Measurements from ENCODE around the gene ANGPT4. TPM values are rescaled to one million over a fixed set of nuclear protein-coding genes. Genes with fewer than 3 reads are reported as not detected.

Gene ANGPT4
- total and polyA plus RNA-seq, 2 of the 8 experiments (the other 6 are each of a cell fraction or from before 2014, with no cell fraction given) = 0.07 to 0.33 TPM

DNA sequence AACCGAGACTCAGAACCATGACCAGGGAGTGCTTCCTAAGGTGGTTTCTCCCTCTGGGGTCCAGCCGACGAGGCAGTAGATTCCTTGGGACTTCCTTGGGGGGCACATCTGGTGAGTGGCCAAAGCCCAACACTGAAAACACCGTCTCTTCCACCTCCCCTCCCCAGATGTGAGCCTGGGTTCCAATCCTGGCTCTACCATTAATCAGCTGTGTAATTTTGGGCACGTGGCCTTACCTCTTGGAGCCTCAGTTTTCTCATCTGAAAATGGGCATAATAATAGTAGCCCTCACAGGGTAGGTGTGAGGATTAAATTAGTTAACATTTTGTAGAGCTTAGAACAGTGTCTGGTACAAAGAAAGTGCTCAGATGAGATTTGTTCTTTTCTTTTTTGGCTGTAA, 77.1 kb downstream of the ANGPT4 start:
- Histone ChIP-seq H3K4me1 (replicated peaks in 1 of 4; ENCODE audit: control insufficient read depth in 3 of 4, insufficient read depth in 4 of 4, low read length in 3 of 4) (peaks cover 3 to 16% (median 8%) of the 10 kb centered on the region in 4 experiments), H2BK5ac (ENCODE audit: low read depth, low read length) (no peak overlapping the region), H3K56ac (replicated peaks; ENCODE audit: insufficient read length, low read depth, low read length) (no peak overlapping the region), H4K5ac (ENCODE audit: insufficient read length, low read depth, low read length) (no peak overlapping the region), H3K14ac (ENCODE audit: insufficient read length) (no peak overlapping the region), H4K8ac (ENCODE audit: extremely low read depth, insufficient read depth, low read length) (no peak overlapping the region), H3K27me3 (replicated peaks in 1 of 4; ENCODE audit: control insufficient read depth in 3 of 4, extremely low read depth in 1 of 4, insufficient read depth in 3 of 4, low read length in 3 of 4) (peaks cover 0 to 37% (median 31%) of the 10 kb centered on the region in 4 experiments; a peak in 6 of 7 replicates), H4K20me1 (replicated peaks in 1 of 2; ENCODE audit: control insufficient read depth in 1 of 2, insufficient read depth in 2 of 2, low read length in 2 of 2) (peaks cover 2 to 7% of the 10 kb centered on the region in 2 experiments), H2AK5ac (ENCODE audit: low read depth, low read length) (no peak overlapping the region), H3K4ac (replicated peaks; ENCODE audit: insufficient read length, low read depth, low read length) (no peak overlapping the region), H2BK12ac (ENCODE audit: low read depth, low read length) (no peak overlapping the region), H3K79me2 (ENCODE audit: control insufficient read depth in 1 of 2, insufficient read depth in 2 of 2, low read length in 2 of 2) (no peaks in the 10 kb centered on the region), H2AFZ (ENCODE audit: low read length) (no peak overlapping the region), H2BK120ac (replicated peaks; ENCODE audit: low read depth, low read length) (no peak overlapping the region), H3K4me3 (ENCODE audit: extremely low read depth in 1 of 4, insufficient read depth in 2 of 4, low read depth in 3 of 4, low read length in 4 of 4) (no peak overlapping the region), H4K91ac (replicated peaks; ENCODE audit: insufficient read length, low read length) (no peak overlapping the region), H3K4me2 (ENCODE audit: insufficient read depth in 1 of 2, low read depth in 2 of 2, low read length in 2 of 2) (no peak overlapping the region), H3K9me3 (ENCODE audit: insufficient read depth in 2 of 2, low read depth in 1 of 2, low read length in 1 of 2) (no peaks in the 10 kb centered on the region), H3K9ac (replicated peaks in 1 of 4; ENCODE audit: extremely low read depth in 1 of 4, low read depth in 3 of 4, low read length in 3 of 4) (no peak overlapping the region), H2BK20ac (ENCODE audit: low read length) (no peak overlapping the region), H3K36me3 (ENCODE audit: control insufficient read depth in 2 of 4, insufficient read depth in 4 of 4, low read length in 3 of 4) (no peaks in the 10 kb centered on the region), H3K27ac (ENCODE audit: low read depth, low read length) (no peak overlapping the region), H3K79me1 (ENCODE audit: low read depth, low read length) (no peaks in the 10 kb centered on the region), H3K23ac (ENCODE audit: insufficient read length) (no peak overlapping the region), H3K18ac (ENCODE audit: extremely low read depth, low read length) (no peak overlapping the region), H3K23me2 (ENCODE audit: low read depth, low read length) (peaks cover 18% of the 10 kb centered on the region; the same call in 1 of the 2 replicates), H2BK15ac (ENCODE audit: low read length) (no peak overlapping the region)
- POLR2A ChIA-PET (ENCODE audit: partially characterized antibody) = no interaction called here
- CTCF ChIA-PET (ENCODE audit: partially characterized antibody) = interaction anchor here (1.9 to 2.0 kb wide), 2 partner anchors 9 to 35 kb away, joined by 6 to 8 read pairs; no protein-coding TSS in a partner anchor
- no peak for FAIRE-seq
- DNase-seq (ENCODE audit: low read depth in 1 of 2, low spot score in 2 of 2) = no peak
- 84% methylated on average over 5 of the region's 5 CpGs; no CpG with 5 or more reads in 1 of the 2 experiments for WGBS, 2 experiments (ENCODE audit: extremely low coverage in 1 of 2, insufficient coverage in 1 of 2, insufficient read length in 1 of 2, insufficient replicate concordance in 2 of 2, low coverage in 1 of 2, low lambda C conversion rate in 2 of 2, missing lambda C conversion rate in 1 of 2)
- TF ChIP-seq NRF1 (IDR thresholded peaks at IDR 0.05; ENCODE audit: low read depth, low read length) = no peak
- TF ChIP-seq TAF1 (IDR thresholded peaks at IDR 0.05; ENCODE audit: low read depth, low read length) = no peak
- TF ChIP-seq RBBP5 (IDR thresholded peaks at IDR 0.05; ENCODE audit: borderline replicate concordance, low read depth, low read length) = no peak
